Erythroblast (primary cell): ENCODE results near the gene CENPM.

Source experiments
- GATA1 ChIP-seq: IDR thresholded peaks from 2 replicates; pipeline ENCODE4 v1.6.1; 2011; ENCODE audit warnings: low read depth, mild to moderate bottlenecking, control low read depth, low read length, moderate library complexity
- POLR2A ChIP-seq: IDR thresholded peaks from 2 replicates; pipeline ENCODE4 v1.6.1; 2011; ENCODE audit warnings: mild to moderate bottlenecking, low read length

DNA sequence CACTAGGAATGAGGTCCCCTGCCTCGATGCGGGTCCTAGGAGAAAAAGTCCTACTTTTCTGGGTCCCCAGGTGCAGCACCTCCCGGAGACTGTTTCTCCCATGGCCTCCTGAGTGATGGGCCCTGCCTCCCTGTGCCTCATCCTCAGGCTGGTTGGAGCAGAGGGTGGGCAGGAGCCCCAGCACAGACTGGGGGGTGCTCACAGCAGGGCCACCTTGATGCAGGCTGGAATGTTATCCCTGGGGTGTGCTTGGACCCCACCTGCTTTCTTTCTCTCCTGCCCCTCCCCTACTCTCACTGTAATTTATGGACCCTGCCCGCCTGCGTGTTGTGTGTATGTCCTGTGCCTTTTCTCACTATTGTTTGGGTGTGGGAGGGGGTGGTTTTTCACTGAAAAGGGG is 40.1 kb downstream of the CENPM start:
- no peak for TF ChIP-seq POLR2A
- no peak for TF ChIP-seq GATA1
